Measurements from ENCODE around the gene GPR68.

DNA sequence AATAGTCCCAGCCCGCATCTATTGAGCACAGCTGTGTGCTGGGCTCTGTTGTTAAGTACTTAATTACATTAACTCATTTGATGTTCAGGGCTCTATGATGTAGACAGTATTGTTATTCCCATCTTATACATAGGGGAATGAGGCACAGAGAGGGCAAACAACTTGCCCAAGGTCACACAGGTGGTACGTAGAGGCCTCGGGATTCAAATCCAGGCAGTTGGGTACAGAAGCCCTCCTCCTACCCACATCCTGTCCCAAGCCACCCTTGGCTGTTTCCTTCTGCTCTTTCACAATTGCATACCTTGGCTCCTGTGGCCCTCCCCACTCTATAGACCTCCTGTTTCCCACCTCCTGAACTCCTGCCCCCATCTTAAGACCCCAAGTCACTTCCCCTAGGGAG lies 10.0 kb upstream of the GPR68 start:
- TF ChIP-seq, protein P1, sequence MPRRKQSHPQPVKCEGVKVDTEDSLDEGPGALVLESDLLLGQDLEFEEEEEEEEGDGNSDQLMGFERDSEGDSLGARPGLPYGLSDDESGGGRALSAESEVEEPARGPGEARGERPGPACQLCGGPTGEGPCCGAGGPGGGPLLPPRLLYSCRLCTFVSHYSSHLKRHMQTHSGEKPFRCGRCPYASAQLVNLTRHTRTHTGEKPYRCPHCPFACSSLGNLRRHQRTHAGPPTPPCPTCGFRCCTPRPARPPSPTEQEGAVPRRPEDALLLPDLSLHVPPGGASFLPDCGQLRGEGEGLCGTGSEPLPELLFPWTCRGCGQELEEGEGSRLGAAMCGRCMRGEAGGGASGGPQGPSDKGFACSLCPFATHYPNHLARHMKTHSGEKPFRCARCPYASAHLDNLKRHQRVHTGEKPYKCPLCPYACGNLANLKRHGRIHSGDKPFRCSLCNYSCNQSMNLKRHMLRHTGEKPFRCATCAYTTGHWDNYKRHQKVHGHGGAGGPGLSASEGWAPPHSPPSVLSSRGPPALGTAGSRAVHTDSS (tag by site-specific recombination; IDR thresholded peaks at IDR 0.05) = no peak
- TF ChIP-seq, protein P2, sequence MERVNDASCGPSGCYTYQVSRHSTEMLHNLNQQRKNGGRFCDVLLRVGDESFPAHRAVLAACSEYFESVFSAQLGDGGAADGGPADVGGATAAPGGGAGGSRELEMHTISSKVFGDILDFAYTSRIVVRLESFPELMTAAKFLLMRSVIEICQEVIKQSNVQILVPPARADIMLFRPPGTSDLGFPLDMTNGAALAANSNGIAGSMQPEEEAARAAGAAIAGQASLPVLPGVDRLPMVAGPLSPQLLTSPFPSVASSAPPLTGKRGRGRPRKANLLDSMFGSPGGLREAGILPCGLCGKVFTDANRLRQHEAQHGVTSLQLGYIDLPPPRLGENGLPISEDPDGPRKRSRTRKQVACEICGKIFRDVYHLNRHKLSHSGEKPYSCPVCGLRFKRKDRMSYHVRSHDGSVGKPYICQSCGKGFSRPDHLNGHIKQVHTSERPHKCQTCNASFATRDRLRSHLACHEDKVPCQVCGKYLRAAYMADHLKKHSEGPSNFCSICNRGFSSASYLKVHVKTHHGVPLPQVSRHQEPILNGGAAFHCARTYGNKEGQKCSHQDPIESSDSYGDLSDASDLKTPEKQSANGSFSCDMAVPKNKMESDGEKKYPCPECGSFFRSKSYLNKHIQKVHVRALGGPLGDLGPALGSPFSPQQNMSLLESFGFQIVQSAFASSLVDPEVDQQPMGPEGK (tag by site-specific recombination; IDR thresholded peaks at IDR 0.05) = no peak
- no peak for TF ChIP-seq ZNF248 (tag by site-specific recombination; IDR thresholded peaks at IDR 0.05)
- TF ChIP-seq, protein P3, sequence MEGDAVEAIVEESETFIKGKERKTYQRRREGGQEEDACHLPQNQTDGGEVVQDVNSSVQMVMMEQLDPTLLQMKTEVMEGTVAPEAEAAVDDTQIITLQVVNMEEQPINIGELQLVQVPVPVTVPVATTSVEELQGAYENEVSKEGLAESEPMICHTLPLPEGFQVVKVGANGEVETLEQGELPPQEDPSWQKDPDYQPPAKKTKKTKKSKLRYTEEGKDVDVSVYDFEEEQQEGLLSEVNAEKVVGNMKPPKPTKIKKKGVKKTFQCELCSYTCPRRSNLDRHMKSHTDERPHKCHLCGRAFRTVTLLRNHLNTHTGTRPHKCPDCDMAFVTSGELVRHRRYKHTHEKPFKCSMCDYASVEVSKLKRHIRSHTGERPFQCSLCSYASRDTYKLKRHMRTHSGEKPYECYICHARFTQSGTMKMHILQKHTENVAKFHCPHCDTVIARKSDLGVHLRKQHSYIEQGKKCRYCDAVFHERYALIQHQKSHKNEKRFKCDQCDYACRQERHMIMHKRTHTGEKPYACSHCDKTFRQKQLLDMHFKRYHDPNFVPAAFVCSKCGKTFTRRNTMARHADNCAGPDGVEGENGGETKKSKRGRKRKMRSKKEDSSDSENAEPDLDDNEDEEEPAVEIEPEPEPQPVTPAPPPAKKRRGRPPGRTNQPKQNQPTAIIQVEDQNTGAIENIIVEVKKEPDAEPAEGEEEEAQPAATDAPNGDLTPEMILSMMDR (tag by site-specific recombination; IDR thresholded peaks at IDR 0.05) = no peak
- TF ChIP-seq, protein P4, sequence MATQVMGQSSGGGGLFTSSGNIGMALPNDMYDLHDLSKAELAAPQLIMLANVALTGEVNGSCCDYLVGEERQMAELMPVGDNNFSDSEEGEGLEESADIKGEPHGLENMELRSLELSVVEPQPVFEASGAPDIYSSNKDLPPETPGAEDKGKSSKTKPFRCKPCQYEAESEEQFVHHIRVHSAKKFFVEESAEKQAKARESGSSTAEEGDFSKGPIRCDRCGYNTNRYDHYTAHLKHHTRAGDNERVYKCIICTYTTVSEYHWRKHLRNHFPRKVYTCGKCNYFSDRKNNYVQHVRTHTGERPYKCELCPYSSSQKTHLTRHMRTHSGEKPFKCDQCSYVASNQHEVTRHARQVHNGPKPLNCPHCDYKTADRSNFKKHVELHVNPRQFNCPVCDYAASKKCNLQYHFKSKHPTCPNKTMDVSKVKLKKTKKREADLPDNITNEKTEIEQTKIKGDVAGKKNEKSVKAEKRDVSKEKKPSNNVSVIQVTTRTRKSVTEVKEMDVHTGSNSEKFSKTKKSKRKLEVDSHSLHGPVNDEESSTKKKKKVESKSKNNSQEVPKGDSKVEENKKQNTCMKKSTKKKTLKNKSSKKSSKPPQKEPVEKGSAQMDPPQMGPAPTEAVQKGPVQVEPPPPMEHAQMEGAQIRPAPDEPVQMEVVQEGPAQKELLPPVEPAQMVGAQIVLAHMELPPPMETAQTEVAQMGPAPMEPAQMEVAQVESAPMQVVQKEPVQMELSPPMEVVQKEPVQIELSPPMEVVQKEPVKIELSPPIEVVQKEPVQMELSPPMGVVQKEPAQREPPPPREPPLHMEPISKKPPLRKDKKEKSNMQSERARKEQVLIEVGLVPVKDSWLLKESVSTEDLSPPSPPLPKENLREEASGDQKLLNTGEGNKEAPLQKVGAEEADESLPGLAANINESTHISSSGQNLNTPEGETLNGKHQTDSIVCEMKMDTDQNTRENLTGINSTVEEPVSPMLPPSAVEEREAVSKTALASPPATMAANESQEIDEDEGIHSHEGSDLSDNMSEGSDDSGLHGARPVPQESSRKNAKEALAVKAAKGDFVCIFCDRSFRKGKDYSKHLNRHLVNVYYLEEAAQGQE (tag by site-specific recombination; IDR thresholded peaks at IDR 0.05) = no peak
- TF ChIP-seq, protein P5, sequence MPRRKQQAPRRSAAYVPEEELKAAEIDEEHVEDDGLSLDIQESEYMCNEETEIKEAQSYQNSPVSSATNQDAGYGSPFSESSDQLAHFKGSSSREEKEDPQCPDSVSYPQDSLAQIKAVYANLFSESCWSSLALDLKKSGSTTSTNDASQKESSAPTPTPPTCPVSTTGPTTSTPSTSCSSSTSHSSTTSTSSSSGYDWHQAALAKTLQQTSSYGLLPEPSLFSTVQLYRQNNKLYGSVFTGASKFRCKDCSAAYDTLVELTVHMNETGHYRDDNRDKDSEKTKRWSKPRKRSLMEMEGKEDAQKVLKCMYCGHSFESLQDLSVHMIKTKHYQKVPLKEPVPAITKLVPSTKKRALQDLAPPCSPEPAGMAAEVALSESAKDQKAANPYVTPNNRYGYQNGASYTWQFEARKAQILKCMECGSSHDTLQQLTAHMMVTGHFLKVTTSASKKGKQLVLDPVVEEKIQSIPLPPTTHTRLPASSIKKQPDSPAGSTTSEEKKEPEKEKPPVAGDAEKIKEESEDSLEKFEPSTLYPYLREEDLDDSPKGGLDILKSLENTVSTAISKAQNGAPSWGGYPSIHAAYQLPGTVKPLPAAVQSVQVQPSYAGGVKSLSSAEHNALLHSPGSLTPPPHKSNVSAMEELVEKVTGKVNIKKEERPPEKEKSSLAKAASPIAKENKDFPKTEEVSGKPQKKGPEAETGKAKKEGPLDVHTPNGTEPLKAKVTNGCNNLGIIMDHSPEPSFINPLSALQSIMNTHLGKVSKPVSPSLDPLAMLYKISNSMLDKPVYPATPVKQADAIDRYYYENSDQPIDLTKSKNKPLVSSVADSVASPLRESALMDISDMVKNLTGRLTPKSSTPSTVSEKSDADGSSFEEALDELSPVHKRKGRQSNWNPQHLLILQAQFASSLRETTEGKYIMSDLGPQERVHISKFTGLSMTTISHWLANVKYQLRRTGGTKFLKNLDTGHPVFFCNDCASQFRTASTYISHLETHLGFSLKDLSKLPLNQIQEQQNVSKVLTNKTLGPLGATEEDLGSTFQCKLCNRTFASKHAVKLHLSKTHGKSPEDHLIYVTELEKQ (tag by site-specific recombination; IDR thresholded peaks at IDR 0.05; ENCODE audit: borderline replicate concordance) = no peak
- no peak for TF ChIP-seq RBAK (tag by site-specific recombination; IDR thresholded peaks at IDR 0.05)
- TF ChIP-seq, protein P6, sequence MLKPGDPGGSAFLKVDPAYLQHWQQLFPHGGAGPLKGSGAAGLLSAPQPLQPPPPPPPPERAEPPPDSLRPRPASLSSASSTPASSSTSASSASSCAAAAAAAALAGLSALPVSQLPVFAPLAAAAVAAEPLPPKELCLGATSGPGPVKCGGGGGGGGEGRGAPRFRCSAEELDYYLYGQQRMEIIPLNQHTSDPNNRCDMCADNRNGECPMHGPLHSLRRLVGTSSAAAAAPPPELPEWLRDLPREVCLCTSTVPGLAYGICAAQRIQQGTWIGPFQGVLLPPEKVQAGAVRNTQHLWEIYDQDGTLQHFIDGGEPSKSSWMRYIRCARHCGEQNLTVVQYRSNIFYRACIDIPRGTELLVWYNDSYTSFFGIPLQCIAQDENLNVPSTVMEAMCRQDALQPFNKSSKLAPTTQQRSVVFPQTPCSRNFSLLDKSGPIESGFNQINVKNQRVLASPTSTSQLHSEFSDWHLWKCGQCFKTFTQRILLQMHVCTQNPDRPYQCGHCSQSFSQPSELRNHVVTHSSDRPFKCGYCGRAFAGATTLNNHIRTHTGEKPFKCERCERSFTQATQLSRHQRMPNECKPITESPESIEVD (tag by site-specific recombination; IDR thresholded peaks at IDR 0.05) = no peak
- no peak for TF ChIP-seq GLI4 (tag by site-specific recombination; IDR thresholded peaks at IDR 0.05)
- TF ChIP-seq, protein P7, sequence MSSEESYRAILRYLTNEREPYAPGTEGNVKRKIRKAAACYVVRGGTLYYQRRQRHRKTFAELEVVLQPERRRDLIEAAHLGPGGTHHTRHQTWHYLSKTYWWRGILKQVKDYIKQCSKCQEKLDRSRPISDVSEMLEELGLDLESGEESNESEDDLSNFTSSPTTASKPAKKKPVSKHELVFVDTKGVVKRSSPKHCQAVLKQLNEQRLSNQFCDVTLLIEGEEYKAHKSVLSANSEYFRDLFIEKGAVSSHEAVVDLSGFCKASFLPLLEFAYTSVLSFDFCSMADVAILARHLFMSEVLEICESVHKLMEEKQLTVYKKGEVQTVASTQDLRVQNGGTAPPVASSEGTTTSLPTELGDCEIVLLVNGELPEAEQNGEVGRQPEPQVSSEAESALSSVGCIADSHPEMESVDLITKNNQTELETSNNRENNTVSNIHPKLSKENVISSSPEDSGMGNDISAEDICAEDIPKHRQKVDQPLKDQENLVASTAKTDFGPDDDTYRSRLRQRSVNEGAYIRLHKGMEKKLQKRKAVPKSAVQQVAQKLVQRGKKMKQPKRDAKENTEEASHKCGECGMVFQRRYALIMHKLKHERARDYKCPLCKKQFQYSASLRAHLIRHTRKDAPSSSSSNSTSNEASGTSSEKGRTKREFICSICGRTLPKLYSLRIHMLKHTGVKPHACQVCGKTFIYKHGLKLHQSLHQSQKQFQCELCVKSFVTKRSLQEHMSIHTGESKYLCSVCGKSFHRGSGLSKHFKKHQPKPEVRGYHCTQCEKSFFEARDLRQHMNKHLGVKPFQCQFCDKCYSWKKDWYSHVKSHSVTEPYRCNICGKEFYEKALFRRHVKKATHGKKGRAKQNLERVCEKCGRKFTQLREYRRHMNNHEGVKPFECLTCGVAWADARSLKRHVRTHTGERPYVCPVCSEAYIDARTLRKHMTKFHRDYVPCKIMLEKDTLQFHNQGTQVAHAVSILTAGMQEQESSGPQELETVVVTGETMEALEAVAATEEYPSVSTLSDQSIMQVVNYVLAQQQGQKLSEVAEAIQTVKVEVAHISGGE (tag by site-specific recombination; conservative IDR thresholded peaks at IDR 0.05; ENCODE audit: low read depth) = no peak
- TF ChIP-seq ZBTB1 (tag by site-specific recombination; IDR thresholded peaks at IDR 0.05) = no peak
- TF ChIP-seq TCF7L2 (IDR thresholded peaks at IDR 0.05; ENCODE audit: borderline replicate concordance, low read depth, low read length) = no peak
- no peak for TF ChIP-seq ZNF544 (tag by site-specific recombination; IDR thresholded peaks at IDR 0.05)
- TF ChIP-seq ZNF707 (tag by site-specific recombination; IDR thresholded peaks at IDR 0.05) = no peak
